Retina (tissue), 1 donor: ENCODE results near the gene BCL2L14.

Experiments used
- DNase-seq: peaks from one replicate; pipeline ENCODE4 v3.0.0-alpha.2; 2016

Gene BCL2L14

DNA sequence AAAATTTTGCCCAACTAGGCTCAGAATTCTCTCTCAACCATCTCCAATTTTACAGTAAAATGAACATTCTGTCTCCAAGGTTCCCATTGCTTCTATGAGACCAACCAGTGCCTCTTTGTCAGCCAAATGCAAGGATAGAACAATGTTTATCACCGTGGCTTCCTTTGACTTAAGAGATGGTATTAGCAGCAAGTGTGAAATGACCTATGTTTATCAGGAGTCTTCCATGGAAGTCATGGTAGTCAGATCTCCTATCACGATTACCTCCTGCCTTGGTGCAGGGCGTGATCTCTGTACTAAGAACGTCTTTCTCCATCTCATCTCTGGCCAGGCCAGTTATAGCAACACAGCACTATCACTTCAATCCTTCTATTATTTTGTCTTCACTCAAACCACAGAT, 6.1 kb upstream of the BCL2L14 start:
- no peak for DNase-seq

DNA sequence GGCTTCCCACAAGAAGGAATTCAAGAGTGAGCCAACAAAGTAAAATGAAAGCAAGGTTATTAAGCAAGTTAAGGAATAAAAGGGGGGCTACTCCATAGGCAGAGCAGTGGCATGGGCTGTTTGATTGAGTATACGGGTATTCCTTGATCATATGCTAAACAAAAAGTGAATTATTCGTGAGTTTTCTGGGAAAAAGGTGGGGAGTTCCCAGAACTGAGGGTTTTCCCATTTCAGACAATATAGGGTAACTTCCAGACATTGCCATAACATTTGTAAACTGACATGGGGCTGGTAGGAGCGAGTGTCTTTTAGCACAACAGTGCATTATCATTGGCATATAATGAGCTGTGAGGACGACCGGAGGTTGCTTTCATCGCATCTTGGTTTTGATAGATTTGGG, 2.0 kb upstream of the BCL2L14 start:
- no peak for DNase-seq

DNA sequence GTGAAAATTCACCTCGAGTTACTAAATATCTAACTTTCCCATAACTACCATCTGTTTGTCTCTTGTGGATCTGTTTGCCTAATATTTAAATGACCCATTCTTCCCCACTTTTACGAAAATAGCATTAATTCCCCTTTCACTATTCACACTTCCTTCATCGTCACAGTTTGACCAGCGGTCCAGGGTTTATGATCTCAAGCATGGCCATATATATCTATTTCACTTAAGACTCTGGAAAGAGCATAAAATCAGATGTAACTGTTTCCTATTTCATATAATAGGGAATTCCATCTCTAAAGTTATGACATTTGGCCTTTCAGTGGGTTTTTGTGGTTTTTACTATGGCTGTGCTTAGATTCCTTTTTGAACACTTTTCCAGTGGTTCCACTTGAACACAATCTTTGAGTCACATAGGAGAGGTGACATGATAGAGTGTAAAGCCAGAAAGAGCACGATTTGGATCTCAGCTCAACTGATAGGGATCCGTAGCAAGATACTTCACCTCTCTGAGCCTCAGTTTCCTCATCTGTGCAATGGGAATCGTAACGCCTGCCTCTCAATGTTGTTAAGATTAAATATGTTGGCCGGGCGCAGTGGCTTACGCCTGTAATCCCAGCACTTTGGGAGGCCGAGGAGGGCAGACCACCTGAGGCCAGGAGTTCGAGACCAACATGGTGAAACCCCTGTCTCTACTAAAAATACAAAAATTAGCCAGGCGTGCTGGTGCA, 754 bp upstream of the BCL2L14 start:
- no peak for DNase-seq

DNA sequence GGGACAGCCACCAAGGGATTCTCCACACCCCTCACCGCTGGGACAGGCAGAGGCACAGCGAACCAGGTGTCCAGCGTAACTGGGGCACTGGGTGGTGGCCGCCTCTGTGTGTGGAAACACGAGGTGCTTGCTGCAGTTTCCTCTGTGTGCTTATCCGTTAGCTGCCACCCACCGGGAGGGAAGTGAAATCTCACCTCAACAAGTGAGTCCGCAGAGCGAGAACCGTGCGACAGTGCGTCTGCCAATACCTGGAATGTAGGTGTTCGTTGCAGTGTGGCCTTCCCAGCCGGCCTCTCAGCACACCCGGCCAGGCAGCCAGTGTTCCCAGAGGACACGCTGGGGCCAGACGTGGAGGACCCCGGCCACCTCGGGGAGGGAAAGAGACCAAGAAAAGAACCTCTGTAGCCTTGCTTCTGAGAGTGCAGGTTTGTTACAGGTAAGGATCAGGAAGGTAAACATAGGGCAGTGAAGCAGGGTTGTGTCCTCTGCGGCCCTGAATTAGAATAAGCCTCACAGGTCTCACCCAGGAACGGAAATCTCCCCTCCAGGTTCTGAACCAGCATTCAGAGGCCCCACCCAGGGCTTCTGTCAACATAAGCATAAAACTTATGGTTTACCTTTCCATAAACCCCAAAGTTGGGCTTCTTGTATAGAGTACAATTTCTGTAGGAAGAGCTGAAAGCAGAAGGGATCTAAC, 1.5 kb downstream of the BCL2L14 start:
- no peak for DNase-seq

DNA sequence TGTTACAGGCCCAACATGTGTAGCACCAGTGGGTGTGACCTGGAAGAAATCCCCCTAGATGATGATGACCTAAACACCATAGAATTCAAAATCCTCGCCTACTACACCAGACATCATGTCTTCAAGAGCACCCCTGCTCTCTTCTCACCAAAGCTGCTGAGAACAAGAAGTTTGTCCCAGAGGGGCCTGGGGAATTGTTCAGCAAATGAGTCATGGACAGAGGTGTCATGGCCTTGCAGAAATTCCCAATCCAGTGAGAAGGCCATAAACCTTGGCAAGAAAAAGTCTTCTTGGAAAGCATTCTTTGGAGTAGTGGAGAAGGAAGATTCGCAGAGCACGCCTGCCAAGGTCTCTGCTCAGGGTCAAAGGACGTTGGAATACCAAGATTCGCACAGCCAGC, 8.6 kb downstream of the BCL2L14 start:
- DNase-seq: no peak

DNA sequence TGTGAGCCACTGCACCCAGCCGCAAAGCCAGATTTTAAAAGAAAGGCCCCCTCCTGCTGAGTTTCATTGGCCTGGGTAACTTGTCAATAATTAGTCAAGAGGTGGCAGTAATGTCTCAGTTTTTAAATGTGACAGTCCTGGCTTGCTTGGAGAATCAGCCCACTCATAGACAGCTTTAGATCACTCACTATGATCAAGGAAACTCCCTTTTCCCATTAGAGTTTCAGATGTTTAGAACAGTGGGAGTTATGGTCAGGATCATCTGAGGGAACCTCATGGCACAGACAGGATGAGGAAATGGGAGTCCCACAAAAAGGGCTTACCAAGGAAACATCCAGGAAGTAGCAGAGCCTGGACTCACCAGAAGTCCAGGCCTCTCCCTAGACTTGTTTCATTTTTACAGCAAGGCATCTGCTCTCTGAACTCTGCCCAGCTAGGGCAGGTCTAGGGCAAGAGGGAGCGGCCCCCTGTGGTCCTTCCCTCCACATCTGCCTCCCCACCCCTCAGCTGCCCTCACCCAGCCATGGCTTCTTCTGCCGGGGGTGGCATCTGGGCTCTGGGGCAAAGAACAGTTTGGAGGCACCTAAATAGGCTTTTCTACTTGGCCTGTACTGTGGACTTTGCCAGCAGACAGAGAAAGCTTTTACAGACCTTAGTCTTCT, 11.2 kb downstream of the BCL2L14 start:
- peak; percentile 15 for DNase-seq

DNA sequence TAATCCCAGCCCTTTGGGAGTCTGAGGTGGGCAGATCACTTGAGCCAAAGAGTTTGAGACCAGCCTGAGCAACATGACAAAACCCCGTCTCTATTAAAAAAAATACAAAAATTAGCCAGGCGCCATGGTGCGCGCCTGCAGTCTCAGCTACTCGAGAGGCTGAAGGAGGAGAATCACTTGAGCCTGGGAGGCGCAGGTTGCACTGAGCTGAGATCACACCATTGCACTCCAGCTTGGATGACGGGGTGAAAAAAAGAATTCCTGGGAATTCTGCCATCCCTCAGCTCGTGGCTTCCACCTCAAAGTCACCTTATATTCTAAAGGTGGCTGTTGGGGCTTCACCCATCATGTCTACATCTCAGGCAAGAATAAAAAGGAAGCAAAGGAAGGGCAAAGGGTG, 12.9 kb downstream of the BCL2L14 start:
- no peak for DNase-seq

DNA sequence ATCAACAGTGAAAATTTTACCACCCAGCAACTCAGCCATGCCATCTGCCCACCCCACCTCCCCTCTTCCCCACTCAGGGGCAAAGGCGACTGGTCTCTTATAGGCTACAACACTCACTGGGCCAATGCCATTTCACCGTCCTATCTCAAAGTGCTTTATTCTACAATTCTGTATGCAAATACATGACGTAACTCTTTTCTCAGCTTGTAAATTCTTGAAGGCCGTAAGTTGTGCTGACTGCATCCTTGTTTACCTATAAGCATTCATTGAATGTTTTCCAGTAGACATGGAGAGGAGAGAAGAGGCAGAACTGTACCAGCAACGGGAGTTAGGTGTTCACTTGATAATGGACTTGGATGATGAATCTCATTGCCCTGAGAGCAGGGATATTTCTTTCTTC, 15.6 kb downstream of the BCL2L14 start:
- DNase-seq: no peak

DNA sequence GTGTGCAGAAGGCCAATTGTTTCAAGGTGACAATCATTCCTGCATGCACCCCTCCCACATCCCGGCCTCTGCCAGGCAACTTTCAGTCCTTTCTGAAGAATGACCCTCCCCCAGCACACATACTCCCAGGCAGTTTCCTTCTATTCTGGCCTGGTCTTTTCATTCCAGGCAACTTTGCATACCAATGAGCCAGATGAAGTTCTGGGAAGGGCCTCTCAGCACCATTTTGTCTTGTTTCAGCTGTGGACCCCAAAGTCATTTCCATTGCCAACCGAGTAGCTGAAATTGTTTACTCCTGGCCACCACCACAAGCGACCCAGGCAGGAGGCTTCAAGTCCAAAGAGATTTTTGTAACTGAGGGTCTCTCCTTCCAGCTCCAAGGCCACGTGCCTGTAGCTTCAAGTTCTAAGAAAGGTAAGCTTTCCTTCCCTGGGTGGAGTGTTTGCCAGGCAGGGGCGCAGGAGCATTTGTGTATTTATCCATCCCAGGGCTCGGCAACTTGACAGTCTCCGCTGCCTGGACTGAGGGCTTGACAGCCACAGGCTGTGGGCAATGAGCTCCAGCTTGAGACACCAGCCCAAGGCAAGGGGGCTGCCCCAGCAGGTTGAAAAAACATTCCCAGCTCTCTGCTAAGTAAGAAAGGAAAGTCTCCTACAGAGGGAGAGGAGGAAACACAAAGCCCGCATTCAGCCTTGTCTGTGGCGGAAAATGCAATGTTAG, 16.4 kb downstream of the BCL2L14 start:
- no peak for DNase-seq

DNA sequence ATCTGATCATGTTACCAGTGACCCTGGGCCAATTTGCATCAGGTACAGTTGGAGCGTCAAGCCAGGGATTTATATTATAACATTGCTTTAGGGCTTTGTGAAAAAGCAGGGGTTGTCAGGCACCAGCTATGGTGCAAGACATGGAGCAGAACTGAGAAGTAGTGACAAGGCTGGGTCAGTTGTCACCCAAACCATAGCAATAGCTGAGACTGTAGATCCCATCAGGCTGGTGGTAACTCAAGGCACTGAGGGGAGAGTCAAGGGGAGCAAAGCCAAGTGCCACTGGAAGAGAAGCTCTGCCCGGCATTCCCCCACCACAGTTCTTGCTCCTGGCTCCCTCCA, 16.9 kb downstream of the BCL2L14 start:
- no peak for DNase-seq

DNA sequence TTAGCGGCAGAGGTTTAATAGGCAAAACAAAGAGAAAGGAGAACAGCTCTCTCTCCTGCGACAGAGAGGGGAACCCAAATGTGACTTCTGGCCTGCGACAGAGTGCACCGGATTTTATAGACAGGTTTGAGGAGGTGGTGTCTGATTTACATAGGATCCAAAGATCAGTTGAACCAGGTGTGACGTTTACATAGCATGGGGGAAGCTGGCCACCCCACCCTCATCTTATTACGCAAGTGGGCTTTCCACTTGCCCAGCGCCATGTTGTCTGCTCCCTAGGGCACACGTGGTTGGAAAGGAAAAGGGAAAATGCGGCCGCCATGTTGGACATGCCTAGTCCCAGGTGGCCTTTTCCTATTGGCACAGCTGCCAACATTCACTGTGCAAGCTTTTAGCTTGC, 17.4 kb downstream of the BCL2L14 start:
- no peak for DNase-seq

DNA sequence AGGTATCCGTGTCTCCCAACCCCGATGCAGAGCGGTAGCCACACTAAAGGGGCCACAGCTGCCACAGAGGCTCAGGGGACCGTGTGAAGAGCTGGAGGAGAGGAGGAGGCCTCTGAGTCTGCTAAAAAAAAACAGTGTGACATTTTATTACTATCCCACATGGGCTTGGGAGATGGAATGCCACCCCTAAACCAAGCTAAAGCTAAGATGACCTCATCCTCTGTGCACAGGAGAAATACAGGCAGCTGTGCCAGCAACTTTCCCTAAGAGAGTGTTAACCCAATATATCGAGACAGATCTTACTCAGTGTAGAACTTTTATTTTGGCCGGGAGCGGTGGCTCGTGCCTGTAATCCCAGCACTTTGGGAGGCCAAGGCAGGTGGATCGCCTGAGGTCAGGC, 18.0 kb downstream of the BCL2L14 start:
- DNase-seq: no peak

DNA sequence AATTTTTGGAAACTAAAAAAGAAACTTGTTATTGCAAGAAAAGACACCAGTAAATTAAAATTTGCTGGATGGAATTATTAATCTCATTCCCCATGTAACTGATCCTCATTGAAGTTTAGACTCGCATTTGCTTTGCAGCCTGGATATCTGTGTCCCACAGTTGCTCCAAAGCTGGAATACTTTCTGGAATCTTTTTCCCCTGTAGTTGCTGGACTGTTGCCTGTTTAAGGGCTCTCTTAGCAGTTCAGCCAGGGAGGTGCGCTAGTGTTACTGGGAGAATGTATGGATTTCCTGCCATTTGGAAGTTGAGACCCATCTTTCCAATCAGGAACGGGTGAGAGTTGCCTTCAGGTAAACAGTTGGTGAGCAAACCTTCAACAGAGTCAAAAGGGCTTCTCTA, 20.3 kb downstream of the BCL2L14 start:
- DNase-seq: no peak

DNA sequence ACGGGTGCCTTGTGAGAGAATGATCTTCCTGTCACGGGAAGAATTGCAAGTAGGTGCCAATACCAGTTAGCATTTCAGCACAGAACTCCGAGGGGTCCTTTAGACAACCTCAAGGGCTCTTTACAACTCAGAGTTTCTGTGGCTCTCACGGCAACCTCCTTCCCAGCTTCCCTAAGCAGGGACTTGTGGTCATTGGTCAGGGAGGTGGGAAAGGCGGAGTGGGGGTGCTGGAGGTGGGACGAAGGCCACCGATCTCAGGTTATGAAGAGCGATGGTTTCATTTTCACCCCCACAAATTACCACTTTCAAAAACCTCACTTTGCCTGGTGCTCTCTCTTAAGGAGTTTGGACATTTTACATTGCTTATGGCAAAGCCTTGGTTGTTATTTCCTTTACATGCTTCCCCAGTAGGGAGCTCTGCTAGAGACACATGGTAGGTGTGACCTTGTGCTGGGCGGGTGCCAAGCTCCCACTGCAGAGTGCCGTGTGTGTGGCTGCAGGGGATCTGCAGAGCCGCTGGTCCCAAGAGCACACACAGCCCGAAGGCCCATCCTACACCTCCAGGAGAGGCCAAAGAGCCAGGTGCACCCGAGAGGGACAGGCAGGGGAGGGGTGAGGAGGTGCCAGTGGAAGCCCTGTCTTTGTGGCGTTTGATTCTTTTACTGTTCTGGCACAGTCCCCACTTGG, 21.4 kb downstream of the BCL2L14 start:
- DNase-seq: no peak

DNA sequence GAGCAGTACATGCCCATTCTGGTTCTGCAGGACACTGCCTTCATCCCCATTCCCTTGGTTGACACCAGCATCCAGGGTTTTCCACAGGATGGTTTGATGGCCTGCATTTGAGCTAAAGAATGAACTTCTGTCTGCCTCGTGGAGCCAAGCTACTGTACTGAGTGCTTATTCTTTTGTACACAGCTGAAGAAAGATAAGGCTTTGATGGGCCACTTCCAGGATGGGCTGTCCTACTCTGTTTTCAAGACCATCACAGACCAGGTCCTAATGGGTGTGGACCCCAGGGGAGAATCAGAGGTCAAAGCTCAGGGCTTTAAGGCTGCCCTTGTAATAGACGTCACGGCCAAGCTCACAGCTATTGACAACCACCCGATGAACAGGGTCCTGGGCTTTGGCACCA, 23.7 kb downstream of the BCL2L14 start:
- no peak for DNase-seq

DNA sequence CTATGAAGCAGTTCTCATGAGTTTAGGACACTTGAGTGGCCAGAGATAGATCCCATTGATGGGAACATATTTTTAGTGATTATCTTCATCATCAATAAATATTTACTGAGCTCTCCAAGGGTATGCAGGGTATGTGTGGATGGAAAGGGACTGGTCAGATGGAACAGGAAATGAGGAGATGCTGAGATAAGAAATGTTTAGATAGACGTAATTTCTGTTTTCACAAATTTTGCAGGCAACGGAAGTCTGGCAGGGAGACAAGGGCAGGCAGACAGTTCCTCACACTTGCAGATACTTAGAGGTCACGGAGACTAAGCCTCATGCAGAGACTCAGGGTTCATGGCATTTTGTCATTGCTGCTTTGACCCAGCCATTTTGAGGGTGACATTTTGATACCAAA, 24.3 kb downstream of the BCL2L14 start:
- DNase-seq: no peak

DNA sequence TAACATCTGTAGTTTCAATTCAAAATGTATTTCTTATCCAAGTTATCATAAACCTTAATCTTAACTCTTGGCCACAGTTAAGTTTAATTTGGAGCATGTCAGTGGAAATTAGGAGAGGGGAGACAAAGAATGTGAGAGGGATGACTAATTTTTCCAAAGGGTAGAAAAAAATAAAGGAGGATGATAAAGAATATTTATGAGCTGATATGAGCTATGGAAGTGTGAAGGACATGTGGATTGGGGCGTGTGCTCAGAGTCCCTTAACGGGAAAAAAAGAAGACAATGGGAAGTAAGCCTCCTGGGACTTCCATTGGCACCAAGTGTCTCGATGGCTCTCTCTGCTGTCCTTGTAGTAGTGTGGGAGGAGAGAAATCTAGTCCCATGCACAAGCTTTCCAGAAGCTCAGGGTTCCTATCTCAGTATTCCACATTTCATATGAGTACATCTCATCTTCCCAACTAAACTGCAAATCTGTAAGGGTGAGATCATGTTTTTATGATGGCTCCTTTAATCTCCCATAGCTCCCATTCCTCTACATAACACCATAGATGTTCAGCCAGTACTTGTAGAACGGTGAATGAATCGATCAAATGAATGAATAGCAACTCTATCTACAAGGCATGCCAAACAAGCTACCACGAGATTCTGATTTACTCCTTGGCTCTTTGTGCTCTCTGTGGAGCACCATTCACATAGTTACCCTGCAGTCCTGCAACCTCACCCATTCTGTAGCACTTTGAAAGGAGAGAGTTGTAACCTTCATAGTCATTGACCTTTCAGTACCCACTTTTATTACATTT, 27.4 kb downstream of the BCL2L14 start:
- no peak for DNase-seq

DNA sequence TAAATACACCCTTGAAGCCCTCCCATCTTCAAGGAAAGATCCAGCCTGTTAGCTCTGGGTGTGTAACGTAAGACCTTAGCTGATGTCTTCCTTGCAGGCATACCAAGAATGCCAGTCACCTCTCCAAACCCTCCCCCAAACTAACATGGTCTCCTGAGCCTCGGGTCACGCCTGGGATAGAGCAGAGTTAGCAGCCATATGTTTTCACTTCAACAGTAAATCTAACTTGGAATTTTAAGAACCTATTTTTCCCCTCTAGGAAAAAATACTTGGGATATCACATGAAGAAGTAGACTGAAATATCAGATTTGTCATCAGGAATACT, 27.9 kb downstream of the BCL2L14 start:
- DNase-seq: no peak

DNA sequence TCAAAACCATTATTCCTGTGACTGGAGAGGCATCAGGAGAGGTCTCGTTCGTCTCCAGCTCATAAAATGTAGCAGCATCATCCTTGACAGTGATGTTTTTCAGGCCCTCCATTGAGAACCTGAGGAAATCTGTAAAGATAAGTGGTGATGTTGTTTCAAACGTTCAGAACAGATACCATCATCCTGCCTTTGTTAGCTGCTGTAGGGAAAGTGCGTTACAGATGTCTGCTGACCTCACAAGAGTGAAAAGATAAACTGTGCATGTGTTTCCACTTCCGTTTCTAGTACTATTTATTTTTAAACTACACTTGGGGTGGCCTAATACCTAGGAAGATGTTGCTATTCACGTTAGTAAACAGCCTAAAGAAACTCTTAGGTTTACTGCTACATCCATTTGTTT, 28.4 kb downstream of the BCL2L14 start:
- DNase-seq: no peak

DNA sequence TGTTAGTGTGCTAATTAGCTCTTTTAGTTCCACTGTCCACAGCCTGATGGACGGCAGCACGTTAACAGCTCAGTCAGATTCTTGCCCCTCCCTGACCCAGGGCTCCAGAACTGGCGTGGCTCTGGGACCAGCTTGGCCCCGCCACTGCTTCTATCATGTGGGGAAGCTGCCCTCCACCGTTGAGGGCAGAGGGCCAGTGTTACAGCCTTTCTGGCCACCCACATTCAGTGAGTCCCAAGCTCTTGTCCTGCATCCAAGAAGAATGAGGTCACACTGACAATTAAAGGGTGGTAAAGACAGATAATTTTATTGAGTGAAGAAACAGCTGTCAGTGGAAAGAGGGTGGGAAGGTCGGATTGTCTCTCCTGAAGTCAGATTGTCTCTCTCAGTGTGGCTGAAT, 36.9 kb downstream of the BCL2L14 start:
- DNase-seq: no peak

DNA sequence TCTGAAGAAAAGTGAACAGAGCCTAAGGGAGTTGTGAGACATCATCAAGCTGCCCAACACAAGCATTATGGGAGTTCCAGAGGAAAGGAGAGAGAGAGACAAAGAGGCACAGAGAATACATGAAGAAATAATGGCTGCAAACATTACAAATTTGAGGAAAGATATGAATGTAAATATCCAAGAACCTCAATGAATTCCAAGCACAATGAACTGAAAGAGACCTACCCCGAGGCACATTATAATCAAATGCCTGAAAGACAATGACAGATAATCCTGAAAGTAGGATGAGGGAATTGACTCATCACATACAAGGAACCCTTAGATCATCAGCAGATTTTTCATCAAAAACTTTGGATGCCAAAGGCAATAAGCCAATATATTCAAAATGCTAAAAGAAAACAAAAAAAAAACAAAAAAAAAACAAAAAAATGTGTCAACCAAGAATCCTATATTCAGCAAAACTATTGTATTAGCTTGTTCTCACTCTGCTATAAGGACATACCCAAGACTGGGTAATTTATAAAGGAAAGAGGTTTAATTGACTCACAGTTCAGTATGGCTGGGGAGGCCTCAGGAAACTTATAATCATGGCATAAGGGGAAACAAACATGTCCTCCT, 37.8 kb downstream of the BCL2L14 start:
- no peak for DNase-seq
